Measurements from ENCODE around the gene TMEM132A. TPM values are rescaled to one million over a fixed set of nuclear protein-coding genes. Genes with fewer than 3 reads are reported as not detected.
A peak's percentile ranks its signal among the peaks of the same experiment; 100 is the strongest.

Gene TMEM132A
- polyA plus RNA-seq, 1 of the 3 experiments (the other 2 are of a cell fraction): 66.9 TPM

DNA sequence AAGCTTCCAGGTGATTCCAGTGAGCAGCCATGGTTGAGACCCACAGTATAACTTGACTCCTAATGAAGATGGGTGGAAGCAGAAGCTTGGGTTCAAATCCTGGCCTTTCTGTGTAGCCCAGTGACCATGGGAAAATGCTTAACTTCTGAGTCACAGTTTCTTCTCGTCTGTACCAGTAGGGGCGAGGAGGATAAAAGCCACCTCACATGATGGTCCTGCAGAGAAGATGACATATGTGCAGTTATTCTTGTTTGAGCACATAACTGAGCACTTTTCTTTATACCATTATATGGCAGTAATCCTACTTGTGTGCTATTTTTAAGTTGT, 5.4 kb upstream of the TMEM132A start:
- H3K27me3 ChIP-seq (ENCODE audit: insufficient read depth): no peaks in the 10 kb centered on the region
- H3K4me2 ChIP-seq: 0 out of 2 replicates have a peak overlapping the region, but pooled peaks have one; percentile 4
- no peaks in the 10 kb centered on the region for H3F3A ChIP-seq (replicated peaks; ENCODE audit: insufficient read depth)
- 45% methylated on average over 2 of the region's 2 CpGs for WGBS (ENCODE audit: low lambda C conversion rate)
- H4K20me1 ChIP-seq (ENCODE audit: insufficient read depth): no peaks in the 10 kb centered on the region; the same call in 1 of the 2 replicates
- no peak for DNase-seq
- TF ChIP-seq GATA2 (CRISPR knock-in tag; IDR thresholded peaks at IDR 0.05): no peak
- TF ChIP-seq, protein P1, sequence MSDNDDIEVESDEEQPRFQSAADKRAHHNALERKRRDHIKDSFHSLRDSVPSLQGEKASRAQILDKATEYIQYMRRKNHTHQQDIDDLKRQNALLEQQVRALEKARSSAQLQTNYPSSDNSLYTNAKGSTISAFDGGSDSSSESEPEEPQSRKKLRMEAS (IDR thresholded peaks at IDR 0.05; ENCODE audit: low read depth): no peak
- no peak for TF ChIP-seq MEF2A (IDR thresholded peaks at IDR 0.05; ENCODE audit: borderline replicate concordance, low read depth)
- TF ChIP-seq SIN3A (IDR thresholded peaks at IDR 0.05; ENCODE audit: borderline replicate concordance, low read depth, low read length): no peak
- TF ChIP-seq, protein P2, sequence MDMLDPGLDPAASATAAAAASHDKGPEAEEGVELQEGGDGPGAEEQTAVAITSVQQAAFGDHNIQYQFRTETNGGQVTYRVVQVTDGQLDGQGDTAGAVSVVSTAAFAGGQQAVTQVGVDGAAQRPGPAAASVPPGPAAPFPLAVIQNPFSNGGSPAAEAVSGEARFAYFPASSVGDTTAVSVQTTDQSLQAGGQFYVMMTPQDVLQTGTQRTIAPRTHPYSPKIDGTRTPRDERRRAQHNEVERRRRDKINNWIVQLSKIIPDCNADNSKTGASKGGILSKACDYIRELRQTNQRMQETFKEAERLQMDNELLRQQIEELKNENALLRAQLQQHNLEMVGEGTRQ (IDR thresholded peaks at IDR 0.05; ENCODE audit: borderline replicate concordance, low read depth, low read length): no peak
- no peak for TF ChIP-seq FOXJ3 (CRISPR knock-in tag; IDR thresholded peaks at IDR 0.05)
- no peak for TF ChIP-seq TCF12 (IDR thresholded peaks at IDR 0.05)
- no peak for TF ChIP-seq FOSL2 (IDR thresholded peaks at IDR 0.05; ENCODE audit: borderline replicate concordance, low read depth)
- TF ChIP-seq RXRA (IDR thresholded peaks at IDR 0.05; ENCODE audit: borderline replicate concordance, low read depth): no peak
- H3K36me3 ChIP-seq (replicated peaks in 1 of 2; ENCODE audit: control insufficient read depth in 1 of 2, insufficient read depth in 2 of 2, low read length in 1 of 2): peaks cover 6 to 22% of the 10 kb centered on the region in 2 experiments
- H3K9ac ChIP-seq: no peak overlapping the region
- no peak overlapping the region for H2AFZ ChIP-seq (ENCODE audit: low read depth)
- H3K79me2 ChIP-seq (ENCODE audit: insufficient read depth): peaks cover 44% of the 10 kb centered on the region
- ChIA-PET POLR2A (no interaction called here), CTCF (interaction anchor here (0.8 to 2.2 kb wide), 5 partner anchors 12 to 210 kb away, joined by 3 to 7 read pairs (median 4); no protein-coding TSS in a partner anchor)
- H3K4me3 ChIP-seq (ENCODE audit: low read depth in 2 of 2, low read length in 1 of 2): no peak overlapping the region
- H3K9me3 ChIP-seq: no peaks in the 10 kb centered on the region
- H3K4me1 ChIP-seq (ENCODE audit: control insufficient read depth in 1 of 2, insufficient read depth in 2 of 2, low read depth in 1 of 2, low read length in 1 of 2): peaks cover 12 to 27% of the 10 kb centered on the region in 2 experiments; a peak in 3 of 4 replicates
- no peak overlapping the region for H3K27ac ChIP-seq (ENCODE audit: low read depth in 2 of 2, low read length in 1 of 2)
- no peaks in the 10 kb centered on the region for H3K9me2 ChIP-seq

DNA sequence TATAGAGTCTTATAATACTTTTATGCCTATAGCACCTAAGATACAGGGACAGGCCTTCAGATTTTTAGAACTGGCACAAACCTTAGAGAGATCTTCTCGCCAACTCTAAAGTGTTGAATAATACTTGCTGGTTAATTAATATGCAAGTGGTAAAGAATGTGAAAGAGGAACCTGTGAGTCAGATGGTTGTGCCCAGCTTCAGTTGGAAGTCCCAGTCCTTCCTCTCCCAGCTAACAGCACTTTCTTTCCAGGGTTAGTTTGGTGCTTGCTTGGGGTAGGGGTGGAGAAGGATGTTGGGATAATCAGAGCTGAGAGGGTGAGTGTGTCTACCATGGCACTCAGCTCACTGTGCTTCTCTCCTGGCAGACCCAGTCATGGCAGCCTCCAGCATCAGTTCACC, 4.9 kb upstream of the TMEM132A start:
- Histone ChIP-seq H3K27ac (ENCODE audit: low read depth in 2 of 2, low read length in 1 of 2) (no peak overlapping the region), H3K9me3 (no peaks in the 10 kb centered on the region), H3K36me3 (replicated peaks in 1 of 2; ENCODE audit: control insufficient read depth in 1 of 2, insufficient read depth in 2 of 2, low read length in 1 of 2) (peaks cover 6 to 22% of the 10 kb centered on the region in 2 experiments), H3F3A (replicated peaks; ENCODE audit: insufficient read depth) (no peaks in the 10 kb centered on the region), H3K9ac (no peak overlapping the region), H3K4me1 (ENCODE audit: control insufficient read depth in 1 of 2, insufficient read depth in 2 of 2, low read depth in 1 of 2, low read length in 1 of 2) (peaks cover 12 to 29% of the 10 kb centered on the region in 2 experiments; a peak in 3 of 4 replicates), H3K9me2 (no peaks in the 10 kb centered on the region), H3K4me2 (0 out of 2 replicates have a peak overlapping the region, but pooled peaks have one; percentile 4), H3K27me3 (ENCODE audit: insufficient read depth) (no peaks in the 10 kb centered on the region), H4K20me1 (ENCODE audit: insufficient read depth) (no peaks in the 10 kb centered on the region; the same call in 1 of the 2 replicates), H3K4me3 (ENCODE audit: low read depth in 2 of 2, low read length in 1 of 2) (no peak overlapping the region), H3K79me2 (ENCODE audit: insufficient read depth) (peaks cover 44% of the 10 kb centered on the region), H2AFZ (ENCODE audit: low read depth) (no peak overlapping the region)
- POLR2A ChIA-PET: no interaction called here
- CTCF ChIA-PET: interaction anchor here (0.8 to 2.2 kb wide), 5 partner anchors 88 to 268 kb away, joined by 3 to 6 read pairs (median 4); no protein-coding TSS in a partner anchor
- TF ChIP-seq, protein P3, sequence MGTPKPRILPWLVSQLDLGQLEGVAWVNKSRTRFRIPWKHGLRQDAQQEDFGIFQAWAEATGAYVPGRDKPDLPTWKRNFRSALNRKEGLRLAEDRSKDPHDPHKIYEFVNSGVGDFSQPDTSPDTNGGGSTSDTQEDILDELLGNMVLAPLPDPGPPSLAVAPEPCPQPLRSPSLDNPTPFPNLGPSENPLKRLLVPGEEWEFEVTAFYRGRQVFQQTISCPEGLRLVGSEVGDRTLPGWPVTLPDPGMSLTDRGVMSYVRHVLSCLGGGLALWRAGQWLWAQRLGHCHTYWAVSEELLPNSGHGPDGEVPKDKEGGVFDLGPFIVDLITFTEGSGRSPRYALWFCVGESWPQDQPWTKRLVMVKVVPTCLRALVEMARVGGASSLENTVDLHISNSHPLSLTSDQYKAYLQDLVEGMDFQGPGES (IDR thresholded peaks at IDR 0.05; ENCODE audit: low read depth, low read length): no peak
- TF ChIP-seq, protein P4, sequence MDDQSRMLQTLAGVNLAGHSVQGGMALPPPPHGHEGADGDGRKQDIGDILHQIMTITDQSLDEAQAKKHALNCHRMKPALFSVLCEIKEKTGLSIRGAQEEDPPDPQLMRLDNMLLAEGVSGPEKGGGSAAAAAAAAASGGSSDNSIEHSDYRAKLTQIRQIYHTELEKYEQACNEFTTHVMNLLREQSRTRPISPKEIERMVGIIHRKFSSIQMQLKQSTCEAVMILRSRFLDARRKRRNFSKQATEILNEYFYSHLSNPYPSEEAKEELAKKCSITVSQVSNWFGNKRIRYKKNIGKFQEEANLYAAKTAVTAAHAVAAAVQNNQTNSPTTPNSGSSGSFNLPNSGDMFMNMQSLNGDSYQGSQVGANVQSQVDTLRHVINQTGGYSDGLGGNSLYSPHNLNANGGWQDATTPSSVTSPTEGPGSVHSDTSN (IDR thresholded peaks at IDR 0.05): no peak
- TF ChIP-seq ELF1 (IDR thresholded peaks at IDR 0.05) (no peak), RAD21 (IDR thresholded peaks at IDR 0.05; ENCODE audit: low read length) (no peak), FOSL2 (IDR thresholded peaks at IDR 0.05; ENCODE audit: borderline replicate concordance, low read depth) (no peak), NRF1 (IDR thresholded peaks at IDR 0.05; ENCODE audit: low read depth, low read length) (no peak), FOXM1 (IDR thresholded peaks at IDR 0.05; ENCODE audit: low read depth) (no peak)
- TF ChIP-seq, protein P5, sequence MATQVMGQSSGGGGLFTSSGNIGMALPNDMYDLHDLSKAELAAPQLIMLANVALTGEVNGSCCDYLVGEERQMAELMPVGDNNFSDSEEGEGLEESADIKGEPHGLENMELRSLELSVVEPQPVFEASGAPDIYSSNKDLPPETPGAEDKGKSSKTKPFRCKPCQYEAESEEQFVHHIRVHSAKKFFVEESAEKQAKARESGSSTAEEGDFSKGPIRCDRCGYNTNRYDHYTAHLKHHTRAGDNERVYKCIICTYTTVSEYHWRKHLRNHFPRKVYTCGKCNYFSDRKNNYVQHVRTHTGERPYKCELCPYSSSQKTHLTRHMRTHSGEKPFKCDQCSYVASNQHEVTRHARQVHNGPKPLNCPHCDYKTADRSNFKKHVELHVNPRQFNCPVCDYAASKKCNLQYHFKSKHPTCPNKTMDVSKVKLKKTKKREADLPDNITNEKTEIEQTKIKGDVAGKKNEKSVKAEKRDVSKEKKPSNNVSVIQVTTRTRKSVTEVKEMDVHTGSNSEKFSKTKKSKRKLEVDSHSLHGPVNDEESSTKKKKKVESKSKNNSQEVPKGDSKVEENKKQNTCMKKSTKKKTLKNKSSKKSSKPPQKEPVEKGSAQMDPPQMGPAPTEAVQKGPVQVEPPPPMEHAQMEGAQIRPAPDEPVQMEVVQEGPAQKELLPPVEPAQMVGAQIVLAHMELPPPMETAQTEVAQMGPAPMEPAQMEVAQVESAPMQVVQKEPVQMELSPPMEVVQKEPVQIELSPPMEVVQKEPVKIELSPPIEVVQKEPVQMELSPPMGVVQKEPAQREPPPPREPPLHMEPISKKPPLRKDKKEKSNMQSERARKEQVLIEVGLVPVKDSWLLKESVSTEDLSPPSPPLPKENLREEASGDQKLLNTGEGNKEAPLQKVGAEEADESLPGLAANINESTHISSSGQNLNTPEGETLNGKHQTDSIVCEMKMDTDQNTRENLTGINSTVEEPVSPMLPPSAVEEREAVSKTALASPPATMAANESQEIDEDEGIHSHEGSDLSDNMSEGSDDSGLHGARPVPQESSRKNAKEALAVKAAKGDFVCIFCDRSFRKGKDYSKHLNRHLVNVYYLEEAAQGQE (IDR thresholded peaks at IDR 0.05; ENCODE audit: low read depth, low read length): no peak
- 94% methylated on average over 1 of the region's 1 CpG for WGBS (ENCODE audit: low lambda C conversion rate)
- no peak for DNase-seq
